GM12878 (cell line): ENCODE measurements around the gene MAPRE2. TPM values are rescaled to one million over a fixed set of nuclear protein-coding genes. Genes with fewer than 3 reads are reported as not detected.

Source experiments
- CBX3 ChIP-seq: fragments of 200-600 bp; sonication (generic); IDR thresholded peaks from 2 replicates; pipeline ENCODE4 v1.6.1; 2016; ENCODE audit warnings: low read depth, borderline replicate concordance
- CHD2 ChIP-seq: IDR thresholded peaks from 2 replicates; pipeline ENCODE4 v1.6.1; 2011; ENCODE audit warnings: low read depth, low read length, improper control_type of control experiment, borderline replicate concordance
- EP300 ChIP-seq, 2 experiments: fragments of 150-350 bp in 1 of 2; IDR thresholded peaks; 2 replicates each; pipeline ENCODE4 v1.6.1; 2011 to 2012; ENCODE audit warnings: low read depth in 2 of 2, low read length in 2 of 2, borderline replicate concordance in 1 of 2, improper control_type of control experiment in 1 of 2, inconsistent platforms in 1 of 2; ENCODE audit not compliant: control insufficient read depth in 1 of 2
- FOXM1 ChIP-seq: IDR thresholded peaks from 2 replicates; pipeline ENCODE4 v1.6.1; 2012; ENCODE audit warnings: low read depth, mild to moderate bottlenecking, inconsistent platforms, low read length, moderate library complexity
- IRF4 ChIP-seq: IDR thresholded peaks from 2 replicates; pipeline ENCODE4 v1.6.1; 2011; ENCODE audit warnings: low read depth, low read length
- JUNB ChIP-seq: IDR thresholded peaks from 2 replicates; pipeline ENCODE4 v1.6.1; 2016; ENCODE audit warnings: antibody characterized with exemption, mild to moderate bottlenecking
- KLF5 ChIP-seq: fragments of 450-650 bp; IDR thresholded peaks from 2 replicates; pipeline ENCODE4 v1.6.1; 2014; ENCODE audit warnings: mild to moderate bottlenecking; ENCODE audit not compliant: partially characterized antibody
- MAX ChIP-seq: IDR thresholded peaks from 2 replicates; pipeline ENCODE4 v1.6.1; 2012; ENCODE audit warnings: low read depth, low read length, improper control_type of control experiment
- NBN ChIP-seq: fragments of 450-650 bp; IDR thresholded peaks from 2 replicates; pipeline ENCODE4 v1.6.1; 2016
- REST ChIP-seq: IDR thresholded peaks from 2 replicates; pipeline ENCODE4 v1.6.1; 2012; ENCODE audit warnings: mild to moderate bottlenecking, low read depth, low read length
- RFX5 ChIP-seq: IDR thresholded peaks from 2 replicates; pipeline ENCODE4 v1.6.1; 2011; ENCODE audit warnings: low read depth, low read length, improper control_type of control experiment
- RUNX3 ChIP-seq: IDR thresholded peaks from 2 replicates; pipeline ENCODE4 v1.6.1; 2012; ENCODE audit warnings: low read length, inconsistent platforms
- SP1 ChIP-seq: IDR thresholded peaks from one replicate; pipeline ENCODE4 v1.6.1; 2011; ENCODE audit warnings: low read depth, low read length
- SREBF2 ChIP-seq: IDR thresholded peaks from 2 replicates; pipeline ENCODE4 v1.6.1; 2012; ENCODE audit warnings: mild to moderate bottlenecking, low read length
- SUPT20H ChIP-seq: IDR thresholded peaks from 2 replicates; pipeline ENCODE4 v1.6.1; 2011; ENCODE audit warnings: low read depth, mild to moderate bottlenecking, low read length, moderate library complexity, borderline replicate concordance; ENCODE audit not compliant: control insufficient read depth
- TCF12 ChIP-seq: IDR thresholded peaks from 2 replicates; pipeline ENCODE4 v1.6.1; 2011; ENCODE audit warnings: low read depth, mild to moderate bottlenecking, low read length
- ZNF384 ChIP-seq: IDR thresholded peaks from 2 replicates; pipeline ENCODE4 v1.6.1; 2012; ENCODE audit warnings: low read depth, mild to moderate bottlenecking, low read length, improper control_type of control experiment, borderline replicate concordance
- ZNF687 ChIP-seq: fragments of 450-650 bp; IDR thresholded peaks from 2 replicates; pipeline ENCODE4 v1.6.1; 2017; ENCODE audit warnings: mild to moderate bottlenecking, moderate library complexity
- polyA plus RNA-seq, 11 experiments: library from polyadenylated mRNA; depleted of rRNA in 4 of 11; unstranded in 6 of 11; stranded (reverse) in 5 of 11; fragments of >200 nt; fragmentation: Nextera tagmentation in 4 of 11; fragmentation: Illumina TruSeq in 1 of 11; extraction: Ambion mirVana in 4 of 11; extraction: Trizol in 1 of 11; gene quantifications; 1 replicate in 1 of 11; 2 replicates in 10 of 11; pipeline versions ENCODE4 v1.2.1 to v1.2.3, GENCODE V29; 2011 to 2016; ENCODE audit warnings: inconsistent platforms in 2 of 11, missing spikeins in 2 of 11, low read depth in 1 of 11
- total RNA-seq, 4 experiments: library from RNA; depleted of rRNA in 3 of 4; stranded (reverse); fragments of >200 nt in 3 of 4; fragmentation: Illumina TruSeq in 1 of 4; extraction: Trizol in 1 of 4; gene quantifications; 2 replicates each; pipeline versions ENCODE4 v1.2.1 to v1.2.3, GENCODE V29; 2013 to 2021
- TF ChIP-seq, protein P1 (sequence below): IDR thresholded peaks from 2 replicates; pipeline ENCODE4 v1.6.1; 2011; ENCODE audit warnings: low read depth, mild to moderate bottlenecking, low read length, moderate library complexity, borderline replicate concordance; ENCODE audit errors: extremely low read depth
- TF ChIP-seq, protein P2 (sequence below), 3 experiments: IDR thresholded peaks in 2 of 3; conservative IDR thresholded peaks in 1 of 3; 2 replicates each; pipeline ENCODE4 v1.5.1; 2011; ENCODE audit warnings: low read depth in 3 of 3, low read length in 3 of 3, mild to moderate bottlenecking in 3 of 3, control low read depth in 2 of 3, moderate library complexity in 2 of 3, inconsistent platforms in 1 of 3, mixed read lengths in 1 of 3; ENCODE audit not compliant: control insufficient read depth in 2 of 3, insufficient read depth in 1 of 3; ENCODE audit errors: extremely low read depth in 1 of 3

Gene MAPRE2
- total and polyA plus RNA-seq, 10 of the 15 experiments (the other 5 are each of a cell fraction or from before 2014, with no cell fraction given): 11.0 to 50.6 (median 24.0) TPM

DNA sequence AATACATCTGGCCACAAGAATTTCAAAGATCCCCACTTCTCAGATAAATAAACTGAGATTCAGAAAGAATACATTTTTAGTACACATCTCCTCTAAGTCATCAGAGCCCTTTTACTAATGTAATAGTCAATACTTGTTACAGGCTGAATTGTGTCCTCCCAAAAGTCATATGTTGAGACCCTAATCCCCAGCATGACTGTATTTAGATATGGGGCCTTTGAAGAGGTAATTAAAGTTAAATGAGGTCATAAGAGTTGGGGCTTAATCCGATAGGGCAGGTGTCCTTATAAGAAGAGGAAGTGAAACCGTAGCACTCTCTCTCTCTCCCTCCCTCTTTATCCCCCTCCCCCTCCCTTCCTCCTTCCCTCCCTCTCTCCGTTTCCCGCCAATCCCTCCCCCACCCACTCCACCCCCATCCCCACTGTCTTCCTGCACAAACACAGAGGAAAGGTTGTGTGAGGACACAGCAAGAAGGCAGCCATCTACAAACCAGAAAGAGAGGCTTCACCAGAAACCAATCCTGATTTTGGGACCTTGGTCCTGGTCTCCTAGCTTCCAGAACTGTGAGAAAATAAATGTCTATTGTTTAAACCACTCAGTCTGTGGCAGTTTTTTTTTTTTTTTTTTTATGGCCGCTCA is 133.0 kb downstream of the MAPRE2 start (continued):
- TF ChIP-seq ZNF384 (no peak), EP300 (IDR thresholded peaks at IDR 0.05; ENCODE audit: borderline replicate concordance in 1 of 2, control insufficient read depth in 1 of 2, low read depth in 2 of 2, low read length in 2 of 2) (peak in 1 of 2 experiments; percentile 72; a peak in 1 of 4 replicates), SUPT20H (no peak), RUNX3 (no peak), CBX3 (no peak), RFX5 (no peak), SP1 (no peak), KLF5 (no peak), CHD2 (no peak; the same call in 1 of the 2 replicates), FOXM1 (no peak), IRF4 (peak; percentile 76), NBN (no peak), MAX (no peak), ZNF687 (no peak), TCF12 (peak; percentile 93), REST (no peak), JUNB (peak; percentile 22; the same call in 1 of the 2 replicates), SREBF2 (no peak)
- TF ChIP-seq, protein P1, sequence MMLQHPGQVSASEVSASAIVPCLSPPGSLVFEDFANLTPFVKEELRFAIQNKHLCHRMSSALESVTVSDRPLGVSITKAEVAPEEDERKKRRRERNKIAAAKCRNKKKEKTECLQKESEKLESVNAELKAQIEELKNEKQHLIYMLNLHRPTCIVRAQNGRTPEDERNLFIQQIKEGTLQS: no peak
- TF ChIP-seq, protein P2, sequence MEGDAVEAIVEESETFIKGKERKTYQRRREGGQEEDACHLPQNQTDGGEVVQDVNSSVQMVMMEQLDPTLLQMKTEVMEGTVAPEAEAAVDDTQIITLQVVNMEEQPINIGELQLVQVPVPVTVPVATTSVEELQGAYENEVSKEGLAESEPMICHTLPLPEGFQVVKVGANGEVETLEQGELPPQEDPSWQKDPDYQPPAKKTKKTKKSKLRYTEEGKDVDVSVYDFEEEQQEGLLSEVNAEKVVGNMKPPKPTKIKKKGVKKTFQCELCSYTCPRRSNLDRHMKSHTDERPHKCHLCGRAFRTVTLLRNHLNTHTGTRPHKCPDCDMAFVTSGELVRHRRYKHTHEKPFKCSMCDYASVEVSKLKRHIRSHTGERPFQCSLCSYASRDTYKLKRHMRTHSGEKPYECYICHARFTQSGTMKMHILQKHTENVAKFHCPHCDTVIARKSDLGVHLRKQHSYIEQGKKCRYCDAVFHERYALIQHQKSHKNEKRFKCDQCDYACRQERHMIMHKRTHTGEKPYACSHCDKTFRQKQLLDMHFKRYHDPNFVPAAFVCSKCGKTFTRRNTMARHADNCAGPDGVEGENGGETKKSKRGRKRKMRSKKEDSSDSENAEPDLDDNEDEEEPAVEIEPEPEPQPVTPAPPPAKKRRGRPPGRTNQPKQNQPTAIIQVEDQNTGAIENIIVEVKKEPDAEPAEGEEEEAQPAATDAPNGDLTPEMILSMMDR (IDR thresholded peaks at IDR 0.05 in 2 of 3, conservative IDR thresholded peaks at IDR 0.05 in 1 of 3; ENCODE audit: control insufficient read depth in 2 of 3, extremely low read depth in 1 of 3, insufficient read depth in 1 of 3, low read depth in 3 of 3, low read length in 3 of 3): no peak
